CD4-positive, alpha-beta T cell (primary cell): ENCODE measurements around the gene CELF5. TPM values are rescaled to one million over a fixed set of nuclear protein-coding genes. Genes with fewer than 3 reads are reported as not detected.

Experiments
- ATAC-seq: fragments of 200-7000 bp; cut with Tn5 transposase; one replicate; pipeline ENCODE4 v1.10.0; 2022; ENCODE audit warnings: mild to moderate bottlenecking; ENCODE audit not compliant: poor library complexity
- CTCF ChIA-PET: fragments of 350-600 bp; sonication (Branson Sonifier 250); formaldehyde crosslinking; loops from one replicate; lab custom pipeline; 2021; ENCODE audit warnings: antibody characterized with exemption, inconsistent platforms; lab: Charles Lee
- POLR2A ChIA-PET: fragments of 350-600 bp; sonication (Branson Sonifier 250); formaldehyde crosslinking; loops from one replicate; lab custom pipeline; 2021; ENCODE audit warnings: antibody characterized with exemption, inconsistent platforms; lab: Charles Lee
- DNase-seq, 14 experiments: peaks; one replicate each; pipeline ENCODE4 v3.0.0-alpha.2; 2013 to 2020; ENCODE audit warnings: mixed read lengths in 2 of 14
- H3K27ac ChIP-seq, 2 donors: one replicate each; pipeline versions ENCODE4 v1.5.1 to v1.7.0; 2013; ENCODE audit warnings: low read length in 2 of 2, low read depth in 1 of 2, mild to moderate bottlenecking in 1 of 2
- H3K27me3 ChIP-seq, 2 experiments: 1 replicate in 1 of 2; 2 replicates in 1 of 2; pipeline versions ENCODE4 v1.6.1 to v1.7.0; 2013; ENCODE audit warnings: low read length in 2 of 2, control low read depth in 1 of 2, mild to moderate bottlenecking in 1 of 2, moderate library complexity in 1 of 2; ENCODE audit not compliant: insufficient read depth in 2 of 2, control insufficient read depth in 1 of 2
- H3K36me3 ChIP-seq: one replicate; pipeline ENCODE4 v1.6.1; 2013; ENCODE audit warnings: low read length, control low read depth; ENCODE audit not compliant: insufficient read depth
- H3K4me1 ChIP-seq: one replicate; pipeline ENCODE4 v1.6.1; 2013; ENCODE audit warnings: low read length, control low read depth; ENCODE audit not compliant: insufficient read depth
- H3K4me3 ChIP-seq: one replicate; pipeline ENCODE4 v1.5.1; 2013; ENCODE audit warnings: mild to moderate bottlenecking, low read length, moderate library complexity
- H3K9me3 ChIP-seq, 2 experiments: 1 replicate in 1 of 2; 2 replicates in 1 of 2; pipeline versions ENCODE4 v1.6.1 to v1.7.0; 2013; ENCODE audit warnings: low read length in 2 of 2, mild to moderate bottlenecking in 2 of 2, control low read depth in 1 of 2, moderate library complexity in 1 of 2; ENCODE audit not compliant: control insufficient read depth in 1 of 2, insufficient read depth in 1 of 2
- H3K27ac Mint-ChIP-seq: one replicate; pipeline ENCODE4 v1.8.0; 2020; ENCODE audit warnings: mixed read lengths
- H3K27me3 Mint-ChIP-seq: one replicate; pipeline ENCODE4 v1.8.0; 2021; ENCODE audit warnings: mixed read lengths
- H3K36me3 Mint-ChIP-seq: one replicate; pipeline ENCODE4 v1.8.0; 2021; ENCODE audit warnings: low read depth, mixed read lengths
- H3K4me1 Mint-ChIP-seq: one replicate; pipeline ENCODE4 v1.8.0; 2021; ENCODE audit warnings: low read depth, mixed read lengths
- H3K4me3 Mint-ChIP-seq: one replicate; pipeline ENCODE4 v1.8.0; 2020; ENCODE audit warnings: mild to moderate bottlenecking, mixed read lengths
- H3K9me3 Mint-ChIP-seq: one replicate; pipeline ENCODE4 v1.8.0; 2020; ENCODE audit warnings: mixed read lengths
- intact Hi-C, 2 experiments: fragments of 100-400 bp; cut with DNase I in 1 of 2; cut with micrococcal nuclease in 1 of 2; formaldehyde crosslinking; loops; one replicate each; pipeline versions ENCODE4 v1.15.1 to v1.9.0; 2023 to 2025; cut with DNase I, micrococcal nuclease
- total RNA-seq, 174 experiments: library from RNA in 2 of 174; stranded (reverse) in 2 of 174; gene quantifications; one replicate each; pipeline ENCODE4 v1.2.3 and lab custom pipeline; 2021 to 2026
- TF ChIP-seq, protein P1 (sequence below): fragments of 200-600 bp; IDR thresholded peaks from one replicate; pipeline ENCODE4 v1.8.0; 2022; ENCODE audit warnings: antibody characterized with exemption, mild to moderate bottlenecking

The CELF5 gene
- total RNA-seq, 2 experiments from 2014 or later = 0.36 TPM

DNA sequence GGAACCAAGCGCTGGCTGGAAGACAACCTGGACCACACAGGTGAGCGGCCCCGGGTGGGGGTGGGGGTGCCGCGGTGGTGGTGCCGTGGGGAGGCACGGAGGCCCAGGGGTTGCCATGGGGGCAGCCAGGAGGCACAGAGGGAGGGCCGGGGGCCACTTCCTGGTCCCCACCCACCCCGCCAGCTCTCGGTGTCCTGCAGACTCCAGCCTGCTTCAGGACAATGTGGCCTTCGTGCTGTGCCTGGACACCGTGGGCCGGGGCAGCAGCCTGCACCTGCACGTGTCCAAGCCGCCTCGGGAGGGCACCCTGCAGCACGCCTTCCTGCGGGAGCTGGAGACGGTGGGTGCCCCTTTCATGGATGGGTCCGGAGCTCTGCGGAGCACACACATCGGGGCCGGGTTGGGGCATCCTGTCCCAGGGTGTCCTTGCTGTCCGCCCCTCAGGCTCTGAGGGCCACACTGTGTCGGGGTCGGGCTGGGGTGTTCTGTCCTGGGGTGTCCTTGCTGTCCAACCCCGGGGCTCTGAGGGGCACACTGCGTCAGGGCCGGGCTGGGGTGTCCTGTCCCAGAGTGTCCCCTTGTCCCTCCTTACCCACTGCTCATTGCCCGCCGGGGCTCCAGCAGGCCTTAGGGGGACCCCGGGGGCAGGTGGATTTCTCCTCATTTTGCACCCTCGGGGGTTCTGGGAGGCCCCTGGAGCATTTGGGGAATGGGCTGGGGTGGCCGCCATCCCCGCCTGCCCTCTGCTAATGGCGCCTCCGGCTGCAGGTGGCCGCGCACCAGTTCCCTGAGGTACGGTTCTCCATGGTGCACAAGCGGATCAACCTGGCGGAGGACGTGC is 20.4 kb upstream of the CELF5 start:
- intact Hi-C loops = no loop called here
- ChIA-PET POLR2A (no interaction called here), CTCF (no interaction called here)
- TF ChIP-seq, protein P1, sequence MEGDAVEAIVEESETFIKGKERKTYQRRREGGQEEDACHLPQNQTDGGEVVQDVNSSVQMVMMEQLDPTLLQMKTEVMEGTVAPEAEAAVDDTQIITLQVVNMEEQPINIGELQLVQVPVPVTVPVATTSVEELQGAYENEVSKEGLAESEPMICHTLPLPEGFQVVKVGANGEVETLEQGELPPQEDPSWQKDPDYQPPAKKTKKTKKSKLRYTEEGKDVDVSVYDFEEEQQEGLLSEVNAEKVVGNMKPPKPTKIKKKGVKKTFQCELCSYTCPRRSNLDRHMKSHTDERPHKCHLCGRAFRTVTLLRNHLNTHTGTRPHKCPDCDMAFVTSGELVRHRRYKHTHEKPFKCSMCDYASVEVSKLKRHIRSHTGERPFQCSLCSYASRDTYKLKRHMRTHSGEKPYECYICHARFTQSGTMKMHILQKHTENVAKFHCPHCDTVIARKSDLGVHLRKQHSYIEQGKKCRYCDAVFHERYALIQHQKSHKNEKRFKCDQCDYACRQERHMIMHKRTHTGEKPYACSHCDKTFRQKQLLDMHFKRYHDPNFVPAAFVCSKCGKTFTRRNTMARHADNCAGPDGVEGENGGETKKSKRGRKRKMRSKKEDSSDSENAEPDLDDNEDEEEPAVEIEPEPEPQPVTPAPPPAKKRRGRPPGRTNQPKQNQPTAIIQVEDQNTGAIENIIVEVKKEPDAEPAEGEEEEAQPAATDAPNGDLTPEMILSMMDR = no peak
- Mint-ChIP-seq H3K27me3 (no peaks in the 10 kb centered on the region), H3K9me3 (no peaks in the 10 kb centered on the region), H3K27ac (no peak overlapping the region), H3K36me3 (peaks cover 22% of the 10 kb centered on the region), H3K4me3 (no peak overlapping the region), H3K4me1 (no peaks in the 10 kb centered on the region)
- H3K36me3 ChIP-seq = peaks cover 44% of the 10 kb centered on the region
- no peaks in the 10 kb centered on the region for H3K27me3 ChIP-seq
- H3K27ac ChIP-seq = no peak overlapping the region
- no peak for ATAC-seq
- no peaks in the 10 kb centered on the region for H3K4me1 ChIP-seq
- no peak for DNase-seq
- H3K9me3 ChIP-seq = no peaks in the 10 kb centered on the region
- no peak overlapping the region for H3K4me3 ChIP-seq

GRCh38 chr19:3204646-3205275 is 19.7 kb upstream of the CELF5 start:
- TF ChIP-seq, protein P1 = no peak
- Histone ChIP-seq H3K9me3 (no peaks in the 10 kb centered on the region), H3K4me3 (no peak overlapping the region), H3K27ac (no peak overlapping the region), H3K27me3 (no peaks in the 10 kb centered on the region), H3K36me3 (peaks cover 41% of the 10 kb centered on the region), H3K4me1 (no peaks in the 10 kb centered on the region)
- Mint-ChIP-seq H3K36me3 (peaks cover 22% of the 10 kb centered on the region), H3K4me3 (no peak overlapping the region), H3K4me1 (no peaks in the 10 kb centered on the region), H3K9me3 (no peaks in the 10 kb centered on the region), H3K27me3 (no peaks in the 10 kb centered on the region), H3K27ac (no peak overlapping the region)
- CTCF ChIA-PET = no interaction called here
- intact Hi-C loops = no loop called here
- DNase-seq (no peak), ATAC-seq (no peak)
- POLR2A ChIA-PET = no interaction called here

GRCh38 chr19:3206216-3206953 is 18.1 kb upstream of the CELF5 start:
- Mint-ChIP-seq H3K4me3 (no peak overlapping the region), H3K36me3 (peaks cover 20% of the 10 kb centered on the region), H3K4me1 (no peaks in the 10 kb centered on the region), H3K9me3 (no peaks in the 10 kb centered on the region), H3K27me3 (no peaks in the 10 kb centered on the region), H3K27ac (no peak overlapping the region)
- CTCF ChIA-PET = no interaction called here
- H3K4me1 ChIP-seq = peaks cover 6% of the 10 kb centered on the region
- no peak overlapping the region for H3K27ac ChIP-seq
- H3K9me3 ChIP-seq = no peaks in the 10 kb centered on the region
- intact Hi-C loops = no loop called here
- H3K4me3 ChIP-seq = no peak overlapping the region
- H3K27me3 ChIP-seq = no peaks in the 10 kb centered on the region
- TF ChIP-seq, protein P1 = no peak
- no peak for ATAC-seq
- H3K36me3 ChIP-seq = peaks cover 38% of the 10 kb centered on the region
- POLR2A ChIA-PET = no interaction called here
- no peak for DNase-seq
